B cell (primary cell): Measurements from ENCODE around the gene RNF32. TPM values are rescaled to one million over a fixed set of nuclear protein-coding genes. Genes with fewer than 3 reads are reported as not detected.

Experiments used
- ATAC-seq: fragments of 200-7000 bp; cut with Tn5 transposase; one replicate; pipeline ENCODE4 v1.10.0; 2021; ENCODE audit warnings: low read depth, mild to moderate bottlenecking, moderate number of reproducible peaks, moderate library complexity
- CTCF ChIA-PET: fragments of 350-600 bp; sonication (Branson Sonifier 250); formaldehyde crosslinking; loops from one replicate; lab custom pipeline; 2021; ENCODE audit warnings: antibody characterized with exemption, inconsistent platforms; lab: Charles Lee
- POLR2A ChIA-PET: fragments of 350-600 bp; sonication (Branson Sonifier 250); formaldehyde crosslinking; loops from one replicate; lab custom pipeline; 2021; ENCODE audit warnings: antibody characterized with exemption; lab: Charles Lee
- DNase-seq: peaks from one replicate; pipeline ENCODE4 v3.0.0; 2013
- H2AFZ ChIP-seq: 2 replicates; pipeline ENCODE4 v1.6.1; 2012; ENCODE audit warnings: mild to moderate bottlenecking, low read depth, low read length; ENCODE audit not compliant: insufficient read depth, poor library complexity, severe bottlenecking
- H3K27ac ChIP-seq, 2 donors: 1 replicate in 1 of 2; 2 replicates in 1 of 2; pipeline ENCODE4 v1.5.1; 2012 to 2013; ENCODE audit warnings: low read length in 2 of 2, mild to moderate bottlenecking in 2 of 2, moderate library complexity in 1 of 2
- H3K27me3 ChIP-seq, 4 experiments: fragments of 200-600 bp in 1 of 4; sonication (generic) in 1 of 4; replicated peaks in 1 of 4; 1 replicate in 2 of 4; 2 replicates in 2 of 4; pipeline versions ENCODE4 v1.6.1 to v1.7.0; 2013 to 2016; ENCODE audit warnings: low read length in 3 of 4, mild to moderate bottlenecking in 2 of 4, mixed read lengths in 1 of 4, moderate library complexity in 1 of 4; ENCODE audit not compliant: insufficient read depth in 4 of 4, control insufficient read depth in 3 of 4; ENCODE audit errors: control extremely low read depth in 1 of 4
- H3K36me3 ChIP-seq, 2 experiments: replicated peaks in 1 of 2; 1 replicate in 1 of 2; 2 replicates in 1 of 2; pipeline versions ENCODE4 v1.6.1 to v1.7.1; 2013; ENCODE audit warnings: low read length in 1 of 2; ENCODE audit not compliant: insufficient read depth in 2 of 2, control insufficient read depth in 1 of 2; ENCODE audit errors: control extremely low read depth in 1 of 2, extremely low read depth in 1 of 2
- H3K4me1 ChIP-seq, 2 donors: fragments of 200-600 bp in 1 of 2; sonication (generic) in 1 of 2; 1 replicate in 1 of 2; 2 replicates in 1 of 2; pipeline versions ENCODE4 v1.5.1 to v1.6.1; 2013 to 2017; ENCODE audit warnings: low read length in 2 of 2; ENCODE audit not compliant: control insufficient read depth in 2 of 2, insufficient read depth in 2 of 2
- H3K4me2 ChIP-seq: replicated peaks from 2 replicates; pipeline ENCODE3; 2012; ENCODE audit warnings: mild to moderate bottlenecking, low read depth, low read length; ENCODE audit not compliant: poor library complexity, severe bottlenecking
- H3K4me3 ChIP-seq, 5 experiments: fragments of 200-600 bp in 1 of 5; sonication (generic) in 1 of 5; 1 replicate in 3 of 5; 2 replicates in 2 of 5; pipeline versions ENCODE4 v1.5.1 to v1.7.0; 2011 to 2016; ENCODE audit warnings: low read length in 4 of 5, mild to moderate bottlenecking in 4 of 5, low read depth in 2 of 5, control low read depth in 1 of 5, moderate library complexity in 1 of 5; ENCODE audit not compliant: insufficient read depth in 1 of 5; ENCODE audit errors: control extremely low read depth in 1 of 5, extremely low read depth in 1 of 5
- H3K79me2 ChIP-seq: fragments of 200-600 bp; sonication (generic); one replicate; pipeline ENCODE4 v1.6.0; 2016; ENCODE audit warnings: low read length; ENCODE audit not compliant: control insufficient read depth, insufficient read depth
- H3K9ac ChIP-seq: fragments of 200-600 bp; sonication (generic); 2 replicates; pipeline ENCODE4 v1.6.1; 2017; ENCODE audit warnings: mild to moderate bottlenecking, low read length, moderate library complexity
- H3K9me3 ChIP-seq, 3 donors: one replicate each; pipeline versions ENCODE4 v1.6.1 to v1.7.1; 2013; ENCODE audit warnings: low read length in 2 of 3; ENCODE audit not compliant: control insufficient read depth in 2 of 3, insufficient read depth in 1 of 3; ENCODE audit errors: control extremely low read depth in 1 of 3
- H4K20me1 ChIP-seq: 2 replicates; pipeline ENCODE4 v1.6.0; 2012; ENCODE audit warnings: mild to moderate bottlenecking, low read length; ENCODE audit not compliant: insufficient read depth, control insufficient read depth, poor library complexity, severe bottlenecking
- H3K27ac Mint-ChIP-seq: one replicate; pipeline ENCODE4 v1.8.0; 2021; ENCODE audit warnings: mixed read lengths
- H3K27me3 Mint-ChIP-seq: one replicate; pipeline ENCODE4 v1.8.0; 2021; ENCODE audit warnings: mixed read lengths
- H3K4me1 Mint-ChIP-seq: one replicate; pipeline ENCODE4 v1.8.0; 2021; ENCODE audit warnings: mixed read lengths
- H3K4me3 Mint-ChIP-seq: one replicate; pipeline ENCODE4 v1.8.0; 2021; ENCODE audit warnings: mixed read lengths
- H3K9me3 Mint-ChIP-seq: one replicate; pipeline ENCODE4 v1.8.0; 2022; ENCODE audit warnings: mixed read lengths; ENCODE audit not compliant: insufficient read depth
- EZH2 ChIP-seq: IDR thresholded peaks from 2 replicates; pipeline ENCODE4 v1.6.1; 2012; ENCODE audit warnings: borderline replicate concordance, low read depth, mild to moderate bottlenecking, moderate library complexity, low read length; ENCODE audit not compliant: insufficient read depth, poor library complexity, severe bottlenecking
- WGBS: methylation state at CpG from one replicate; pipeline ENCODE4 v1.1.5; 2013; ENCODE audit warnings: missing lambda C conversion rate; ENCODE audit not compliant: insufficient coverage; 5-methylcytosine and 5-hydroxymethylcytosine counted together
- intact Hi-C: fragments of 100-400 bp; cut with micrococcal nuclease; formaldehyde crosslinking; loops from one replicate; pipeline ENCODE4 v1.10.0; 2022
- polyA plus RNA-seq: library from polyadenylated mRNA; depleted of rRNA; stranded (reverse); fragments of >200 nt; gene quantifications from 2 replicates; pipeline ENCODE4 v1.2.3, GENCODE V29; 2012
- total RNA-seq, 2 donors: library from RNA; stranded (reverse); fragments of 120-200 nt in 1 of 2; gene quantifications; 1 replicate in 1 of 2; 2 replicates in 1 of 2; pipeline versions ENCODE4 v1.2.3 to v1.2.4, GENCODE V29; 2013 to 2022
- TF ChIP-seq, protein P1 (sequence below): fragments of 200-600 bp; IDR thresholded peaks from one replicate; pipeline ENCODE4 v1.8.0; 2022; ENCODE audit warnings: antibody characterized with exemption, mild to moderate bottlenecking

The RNF32 gene
- total and polyA plus RNA-seq, 2 donors (not counting 1 experiment from before 2014, with no cell fraction given): 1.6 to 2.3 TPM

DNA sequence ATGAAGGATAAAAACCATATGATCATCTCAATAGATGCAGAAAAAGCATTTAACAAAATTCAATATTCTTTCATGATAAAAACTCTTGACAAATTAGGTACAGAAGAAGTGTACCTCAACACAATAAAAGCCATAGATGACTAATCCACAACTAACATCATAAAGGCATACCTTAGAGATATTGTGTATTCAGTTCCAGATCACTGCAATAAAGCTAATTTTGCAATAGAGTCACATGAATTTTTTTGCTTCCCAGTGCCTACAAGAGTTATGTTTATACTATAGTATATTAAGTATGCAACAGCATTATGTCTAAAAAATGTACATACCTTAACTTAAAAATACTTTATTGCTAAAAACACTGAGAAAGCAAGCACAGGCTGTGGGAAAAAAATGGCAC lies 18.9 kb upstream of the RNF32 start:
- H3K9ac ChIP-seq: no peak overlapping the region
- H3K4me1 Mint-ChIP-seq: peaks cover 7% of the 10 kb centered on the region
- H3K79me2 ChIP-seq: no peaks in the 10 kb centered on the region
- no peak overlapping the region for H3K27ac ChIP-seq
- intact Hi-C loops: no loop called here
- H3K36me3 ChIP-seq: no peaks in the 10 kb centered on the region
- peaks cover 0 to 16% (median 0%) of the 10 kb centered on the region in 3 donors for H3K9me3 ChIP-seq
- no peak overlapping the region for H3K4me2 ChIP-seq
- H3K27me3 ChIP-seq: peaks cover 0 to 27% (median 8%) of the 10 kb centered on the region in 4 experiments
- DNase-seq (no peak), ATAC-seq (no peak)
- peaks cover 4% of the 10 kb centered on the region for H3K9me3 Mint-ChIP-seq
- H3K27me3 Mint-ChIP-seq: peaks cover 41% of the 10 kb centered on the region
- no peak overlapping the region for H3K27ac Mint-ChIP-seq
- H3K4me3 Mint-ChIP-seq: no peak overlapping the region
- TF ChIP-seq EZH2: no peak
- TF ChIP-seq, protein P1, sequence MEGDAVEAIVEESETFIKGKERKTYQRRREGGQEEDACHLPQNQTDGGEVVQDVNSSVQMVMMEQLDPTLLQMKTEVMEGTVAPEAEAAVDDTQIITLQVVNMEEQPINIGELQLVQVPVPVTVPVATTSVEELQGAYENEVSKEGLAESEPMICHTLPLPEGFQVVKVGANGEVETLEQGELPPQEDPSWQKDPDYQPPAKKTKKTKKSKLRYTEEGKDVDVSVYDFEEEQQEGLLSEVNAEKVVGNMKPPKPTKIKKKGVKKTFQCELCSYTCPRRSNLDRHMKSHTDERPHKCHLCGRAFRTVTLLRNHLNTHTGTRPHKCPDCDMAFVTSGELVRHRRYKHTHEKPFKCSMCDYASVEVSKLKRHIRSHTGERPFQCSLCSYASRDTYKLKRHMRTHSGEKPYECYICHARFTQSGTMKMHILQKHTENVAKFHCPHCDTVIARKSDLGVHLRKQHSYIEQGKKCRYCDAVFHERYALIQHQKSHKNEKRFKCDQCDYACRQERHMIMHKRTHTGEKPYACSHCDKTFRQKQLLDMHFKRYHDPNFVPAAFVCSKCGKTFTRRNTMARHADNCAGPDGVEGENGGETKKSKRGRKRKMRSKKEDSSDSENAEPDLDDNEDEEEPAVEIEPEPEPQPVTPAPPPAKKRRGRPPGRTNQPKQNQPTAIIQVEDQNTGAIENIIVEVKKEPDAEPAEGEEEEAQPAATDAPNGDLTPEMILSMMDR: no peak
- ChIA-PET POLR2A (no interaction called here), CTCF (no interaction called here)
- no peaks in the 10 kb centered on the region for H4K20me1 ChIP-seq
- H3K4me3 ChIP-seq: no peak overlapping the region
- H3K4me1 ChIP-seq: no peaks in the 10 kb centered on the region
- no peak overlapping the region for H2AFZ ChIP-seq

DNA sequence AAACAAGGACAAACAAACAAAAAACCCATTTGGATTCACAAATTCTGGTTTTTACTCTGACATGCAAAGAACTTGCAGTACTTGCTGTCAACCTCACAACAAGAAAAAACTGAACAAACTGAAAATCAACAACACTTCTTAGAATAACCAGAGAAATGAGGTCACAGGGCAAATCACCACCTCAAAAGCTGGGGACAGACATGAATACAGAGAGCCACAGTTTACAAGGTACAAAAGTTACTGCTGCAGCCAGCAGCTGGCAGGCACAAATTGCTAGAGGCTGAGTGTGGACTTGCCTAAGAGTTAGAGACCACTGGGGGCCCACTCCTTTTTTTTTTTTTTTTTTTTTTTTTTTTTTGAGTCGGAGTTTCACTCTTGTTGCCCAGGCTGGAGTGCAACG lies 15.0 kb upstream of the RNF32 start:
- Histone ChIP-seq H3K4me3 (no peak overlapping the region), H3K9ac (no peak overlapping the region), H3K36me3 (no peaks in the 10 kb centered on the region), H3K79me2 (no peaks in the 10 kb centered on the region), H3K4me2 (no peak overlapping the region), H3K27me3 (peaks cover 0 to 12% (median 3%) of the 10 kb centered on the region in 4 experiments), H3K9me3 (peaks cover 0 to 22% (median 18%) of the 10 kb centered on the region in 3 donors), H3K4me1 (no peaks in the 10 kb centered on the region), H4K20me1 (no peaks in the 10 kb centered on the region), H3K27ac (no peak overlapping the region), H2AFZ (no peak overlapping the region)
- ATAC-seq: no peak
- intact Hi-C loops: no loop called here
- ChIA-PET POLR2A (no interaction called here), CTCF (interaction anchor here (0.7 kb wide), 1 partner anchor 625 kb away, joined by 4 read pairs; no protein-coding TSS in a partner anchor)
- Mint-ChIP-seq H3K4me1 (no peaks in the 10 kb centered on the region), H3K27me3 (peaks cover 16% of the 10 kb centered on the region), H3K4me3 (no peak overlapping the region), H3K9me3 (peaks cover 18% of the 10 kb centered on the region), H3K27ac (no peak overlapping the region)
- WGBS: no CpG with 5 or more reads among the region's 2 CpGs
- no peak for TF ChIP-seq EZH2
- DNase-seq: no peak
